IMR-90 (cell line): ENCODE data around the gene KCTD5. TPM values are rescaled to one million over a fixed set of nuclear protein-coding genes. Genes with fewer than 3 reads are reported as not detected.

Experiments used
- ATAC-seq: fragments of 200-7000 bp; cut with Tn5 transposase; 2 replicates; pipeline ENCODE4 v1.9.1; 2020; ENCODE audit warnings: low read depth, mild to moderate bottlenecking, moderate library complexity
- BruUV-seq: library from RNA; stranded (reverse); fragments of 400-500 nt; replicated peaks from 2 replicates; lab custom pipeline; 2021; lab: Mats Ljungman, UMichigan
- CTCF ChIA-PET: fragments of 300-600 bp; formaldehyde crosslinking; extraction: SDS; loops from one replicate; lab custom pipeline; 2021; ENCODE audit warnings: antibody characterized with exemption; lab: Yijun Ruan, JAX
- POLR2A ChIA-PET: fragments of 300-600 bp; sonication (Branson Sonifier 250); formaldehyde crosslinking; loops from one replicate; lab custom pipeline; 2022; ENCODE audit warnings: antibody characterized with exemption; ENCODE audit not compliant: unreplicated experiment; lab: Charles Lee
- DNase-seq: peaks from one replicate; pipeline ENCODE4 v3.0.0; 2013
- H2AFZ ChIP-seq: replicated peaks from 2 replicates; pipeline ENCODE3; 2013; ENCODE audit warnings: low read length, mild to moderate bottlenecking; ENCODE audit not compliant: poor library complexity
- H2AK5ac ChIP-seq: 2 replicates; pipeline ENCODE4 v1.6.1; 2013; ENCODE audit warnings: low read depth, low read length, inconsistent platforms
- H2AK9ac ChIP-seq: replicated peaks from 2 replicates; pipeline ENCODE3; 2013; ENCODE audit warnings: mild to moderate bottlenecking, low read depth, low read length, moderate library complexity; ENCODE audit not compliant: poor library complexity
- H2BK120ac ChIP-seq: 2 replicates; pipeline ENCODE4 v1.6.1; 2013; ENCODE audit warnings: low read depth, low read length, inconsistent platforms
- H2BK15ac ChIP-seq: 3 replicates; pipeline ENCODE4 v1.6.1; 2013; ENCODE audit warnings: low read depth, low read length, inconsistent platforms
- H2BK20ac ChIP-seq: 2 replicates; pipeline ENCODE4 v1.6.1; 2013; ENCODE audit warnings: low read depth, mild to moderate bottlenecking, inconsistent platforms, low read length, moderate library complexity
- H2BK5ac ChIP-seq: 2 replicates; pipeline ENCODE4 v1.6.1; 2013; ENCODE audit warnings: mild to moderate bottlenecking, low read depth, low read length, inconsistent platforms; ENCODE audit not compliant: poor library complexity, severe bottlenecking
- H3K14ac ChIP-seq: replicated peaks from 2 replicates; pipeline ENCODE4 v1.6.1; 2013; ENCODE audit warnings: low read depth, low read length, inconsistent platforms
- H3K18ac ChIP-seq: 2 replicates; pipeline ENCODE4 v1.6.1; 2013; ENCODE audit warnings: low read depth, low read length, control low read depth
- H3K23ac ChIP-seq: 2 replicates; pipeline ENCODE4 v1.6.1; 2013; ENCODE audit warnings: low read depth, low read length, inconsistent platforms
- H3K27ac ChIP-seq: 2 replicates; pipeline ENCODE4 v1.5.1; 2013; ENCODE audit warnings: mild to moderate bottlenecking, control low read depth, low read length; ENCODE audit not compliant: insufficient read depth
- H3K27me3 ChIP-seq: 2 replicates; pipeline ENCODE4 v1.6.1; 2013; ENCODE audit warnings: low read length; ENCODE audit not compliant: control insufficient read depth, insufficient read depth
- H3K36me3 ChIP-seq: 2 replicates; pipeline ENCODE4 v1.6.1; 2013; ENCODE audit warnings: low read length, mixed read lengths; ENCODE audit not compliant: control insufficient read depth, insufficient read depth
- H3K4ac ChIP-seq: 2 replicates; pipeline ENCODE4 v1.6.1; 2013; ENCODE audit warnings: low read depth, low read length, inconsistent platforms
- H3K4me1 ChIP-seq: 2 replicates; pipeline ENCODE4 v1.6.1; 2013; ENCODE audit warnings: low read length, mixed read lengths; ENCODE audit not compliant: control insufficient read depth, insufficient read depth
- H3K4me2 ChIP-seq: 2 replicates; pipeline ENCODE4 v1.6.1; 2013; ENCODE audit warnings: low read depth, mild to moderate bottlenecking, control low read depth, low read length, moderate library complexity
- H3K4me3 ChIP-seq: 2 replicates; pipeline ENCODE4 v1.5.1; 2013; ENCODE audit warnings: low read depth, mild to moderate bottlenecking, control low read depth, low read length, moderate library complexity; ENCODE audit not compliant: insufficient read depth
- H3K56ac ChIP-seq: 2 replicates; pipeline ENCODE4 v1.6.1; 2013; ENCODE audit warnings: low read length, inconsistent platforms; ENCODE audit not compliant: insufficient read depth; ENCODE audit errors: extremely low read depth
- H3K79me1 ChIP-seq, 2 experiments: 2 replicates each; pipeline ENCODE4 v1.6.1; 2013; ENCODE audit warnings: low read length in 2 of 2, inconsistent platforms in 1 of 2, low read depth in 1 of 2
- H3K9ac ChIP-seq: 2 replicates; pipeline ENCODE4 v1.6.1; 2013; ENCODE audit warnings: low read depth, low read length, control low read depth
- H3K9me1 ChIP-seq: 2 replicates; pipeline ENCODE4 v1.6.1; 2013; ENCODE audit warnings: low read length, inconsistent platforms; ENCODE audit not compliant: insufficient read depth
- H3K9me3 ChIP-seq: 2 replicates; pipeline ENCODE4 v1.6.1; 2013; ENCODE audit warnings: low read length; ENCODE audit not compliant: control insufficient read depth, insufficient read depth
- H4K20me1 ChIP-seq: 2 replicates; pipeline ENCODE4 v1.6.1; 2013; ENCODE audit warnings: low read length, inconsistent platforms; ENCODE audit not compliant: insufficient read depth
- H4K5ac ChIP-seq: 2 replicates; pipeline ENCODE4 v1.6.1; 2013; ENCODE audit warnings: mild to moderate bottlenecking, low read depth, low read length, control low read depth
- H4K8ac ChIP-seq, 2 experiments: 2 replicates each; pipeline ENCODE4 v1.6.1; 2013; ENCODE audit warnings: low read depth in 2 of 2, low read length in 2 of 2, control low read depth in 1 of 2, inconsistent platforms in 1 of 2
- H4K91ac ChIP-seq: 2 replicates; pipeline ENCODE4 v1.6.1; 2013; ENCODE audit warnings: low read depth, low read length, inconsistent platforms; ENCODE audit not compliant: insufficient read depth
- CHD1 ChIP-seq: IDR thresholded peaks from 2 replicates; pipeline ENCODE4 v1.6.1; 2012; ENCODE audit warnings: low read depth, low read length, improper control_type of control experiment
- FOS ChIP-seq: fragments of 150-350 bp; IDR thresholded peaks from 2 replicates; pipeline ENCODE4 v1.6.1; 2016; ENCODE audit warnings: low read depth, low read length
- MAZ ChIP-seq: IDR thresholded peaks from 2 replicates; pipeline ENCODE4 v1.6.1; 2012; ENCODE audit warnings: low read depth, mild to moderate bottlenecking, low read length, improper control_type of control experiment, moderate library complexity, borderline replicate concordance
- NFE2L2 ChIP-seq: fragments of 150-350 bp; IDR thresholded peaks from 2 replicates; pipeline ENCODE4 v1.6.1; 2016; ENCODE audit warnings: low read depth, mild to moderate bottlenecking, low read length
- RCOR1 ChIP-seq: IDR thresholded peaks from 2 replicates; pipeline ENCODE4 v1.6.1; 2012; ENCODE audit warnings: mild to moderate bottlenecking, low read length, improper control_type of control experiment; ENCODE audit not compliant: insufficient replicate concordance
- RFX5 ChIP-seq: IDR thresholded peaks from 2 replicates; pipeline ENCODE4 v1.8.0; 2012; ENCODE audit warnings: low read depth, mild to moderate bottlenecking, low read length, moderate library complexity
- WGBS, 2 experiments: methylation state at CpG; one replicate each; pipeline versions ENCODE4 v1.1.5 to v1.1.7; 2013; ENCODE audit warnings: missing lambda C conversion rate in 2 of 2; ENCODE audit not compliant: insufficient read length in 1 of 2; ENCODE audit errors: extremely low coverage in 2 of 2; 5-methylcytosine and 5-hydroxymethylcytosine counted together
- dilution Hi-C: fragments of 300-500 bp; cut with HindIII; formaldehyde crosslinking; loops from one replicate; pipeline ENCODE4 v1.14.3; 2018; ENCODE audit warnings: low sequenced_read_pairs; ENCODE audit not compliant: unreplicated experiment
- in situ Hi-C: fragments of 300-500 bp; cut with MboI; formaldehyde crosslinking; loops from 3 replicates; pipeline ENCODE4 v1.14.3; 2019; ENCODE audit warnings: low sequenced_read_pairs, inconsistent platforms, mixed read lengths
- intact Hi-C: fragments of 100-400 bp; cut with micrococcal nuclease; formaldehyde crosslinking; loops from 2 replicates; pipeline ENCODE4 v1.10.0; 2022
- polyA plus RNA-seq, 3 experiments: library from polyadenylated mRNA; depleted of rRNA; stranded (reverse); fragments of >200 nt; gene quantifications; 2 replicates each; pipeline ENCODE4 v1.2.3, GENCODE V29; 2012; ENCODE audit warnings: low replicate concordance in 1 of 3
- total RNA-seq: library from RNA; depleted of rRNA; stranded (reverse); fragments of >200 nt; gene quantifications from 2 replicates; pipeline ENCODE4 v1.2.3, GENCODE V29; 2012
- TF ChIP-seq, protein P1 (sequence below): fragments of 150-350 bp; IDR thresholded peaks from 2 replicates; pipeline ENCODE4 v1.6.1; 2017; ENCODE audit warnings: mild to moderate bottlenecking, antibody characterized with exemption, low read length, low read depth

Gene KCTD5
- total and polyA plus RNA-seq, 2 of the 4 experiments (the other 2 are of a cell fraction) = 17.2 to 56.2 TPM

DNA sequence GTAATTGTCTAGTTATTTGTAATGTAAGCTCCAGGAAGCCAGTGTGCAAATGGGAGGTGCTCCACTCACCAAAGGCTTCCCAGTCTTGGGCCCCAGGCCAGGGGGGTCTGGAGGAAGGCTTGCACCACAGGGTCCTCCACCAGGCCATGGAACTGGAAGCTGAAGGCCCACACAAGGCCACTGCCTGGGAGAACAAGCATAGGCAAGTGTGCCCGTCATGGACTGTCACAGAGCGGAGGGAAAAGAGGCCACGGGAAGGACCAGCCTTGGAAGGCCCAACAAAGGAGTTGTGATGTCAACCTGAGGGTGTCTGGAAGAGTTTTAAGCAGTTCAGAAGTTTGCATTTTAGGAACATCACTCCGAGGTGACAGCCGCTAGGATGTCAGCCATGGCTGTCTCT, 67.2 kb downstream of the KCTD5 start:
- no peak overlapping the region for H4K8ac ChIP-seq
- H3K9me3 ChIP-seq = peaks cover 2% of the 10 kb centered on the region; the same call in 1 of the 2 replicates
- no peak overlapping the region for H2AK9ac ChIP-seq
- H2BK15ac ChIP-seq = no peak overlapping the region
- no peaks in the 10 kb centered on the region; the same call in 1 of the 2 replicates for H3K9me1 ChIP-seq
- no peak overlapping the region for H3K27ac ChIP-seq
- in situ Hi-C loops = no loop called here
- peaks cover 17% of the 10 kb centered on the region for H4K20me1 ChIP-seq
- H3K79me1 ChIP-seq = peaks cover 11 to 20% of the 10 kb centered on the region in 2 experiments
- H3K4ac ChIP-seq = no peak overlapping the region
- H3K4me3 ChIP-seq = no peak overlapping the region
- no peak overlapping the region for H2BK20ac ChIP-seq
- peaks cover 2% of the 10 kb centered on the region for H3K36me3 ChIP-seq
- TF ChIP-seq RFX5 (no peak), FOS (no peak), NFE2L2 (no peak), MAZ (no peak), RCOR1 (no peak), CHD1 (no peak)
- TF ChIP-seq, protein P1, sequence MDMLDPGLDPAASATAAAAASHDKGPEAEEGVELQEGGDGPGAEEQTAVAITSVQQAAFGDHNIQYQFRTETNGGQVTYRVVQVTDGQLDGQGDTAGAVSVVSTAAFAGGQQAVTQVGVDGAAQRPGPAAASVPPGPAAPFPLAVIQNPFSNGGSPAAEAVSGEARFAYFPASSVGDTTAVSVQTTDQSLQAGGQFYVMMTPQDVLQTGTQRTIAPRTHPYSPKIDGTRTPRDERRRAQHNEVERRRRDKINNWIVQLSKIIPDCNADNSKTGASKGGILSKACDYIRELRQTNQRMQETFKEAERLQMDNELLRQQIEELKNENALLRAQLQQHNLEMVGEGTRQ = no peak
- POLR2A ChIA-PET = no interaction called here
- no peak overlapping the region for H2AK5ac ChIP-seq
- H3K4me2 ChIP-seq = no peak overlapping the region
- intact Hi-C loops = no loop called here
- CTCF ChIA-PET = no interaction called here
- H3K56ac ChIP-seq = no peak overlapping the region
- H3K9ac ChIP-seq = no peak overlapping the region
- H3K4me1 ChIP-seq = peaks cover 7% of the 10 kb centered on the region
- H3K23ac ChIP-seq = no peak overlapping the region
- H2BK120ac ChIP-seq = no peak overlapping the region
- dilution Hi-C loops = no loop called here
- H2AFZ ChIP-seq = no peak overlapping the region
- DNase-seq (no peak), ATAC-seq (no peak)
- no peaks in the 10 kb centered on the region for H3K27me3 ChIP-seq
- 95% methylated on average over 3 of the region's 5 CpGs; no CpG with 5 or more reads in 1 of the 2 experiments for WGBS, 2 experiments
- no TSS peak for BruUV-seq
- H4K91ac ChIP-seq = no peak overlapping the region
- no peak overlapping the region for H3K14ac ChIP-seq
- no peak overlapping the region for H4K5ac ChIP-seq
- H3K18ac ChIP-seq = no peak overlapping the region
- H2BK5ac ChIP-seq = no peak overlapping the region
